ENCODE data around the gene IQSEC1.

- TF ChIP-seq CTCF (IDR thresholded peaks at IDR 0.05; ENCODE audit: poor library complexity) (no peak), EZH2 (IDR thresholded peaks at IDR 0.05; ENCODE audit: borderline replicate concordance) (no peak)
These were observed 53.0 kb downstream of the IQSEC1 start for GRCh38 chr3:13020159-13020750.

Measured in hepatocyte (in vitro differentiated cells).